Subcutaneous abdominal adipose tissue (tissue), 5 donors: Measurements from ENCODE around the gene ANO10.
"Not testable (repeated sequence)": the region's sequence is repeated elsewhere in the genome, so short reads cannot be mapped to it uniquely, and the experiment has no call there.

ENCODE experiments used
- H3K27ac ChIP-seq: one replicate; pipeline ENCODE4 v1.7.0; 2013; ENCODE audit warnings: low read depth, mild to moderate bottlenecking, inconsistent platforms, low read length, moderate library complexity
- H3K27me3 ChIP-seq, 5 donors: one replicate each; pipeline ENCODE4 v1.7.0; 2013; ENCODE audit warnings: low read length in 5 of 5, inconsistent platforms in 1 of 5; ENCODE audit not compliant: control insufficient read depth in 5 of 5, insufficient read depth in 4 of 5
- H3K36me3 ChIP-seq, 5 donors: one replicate each; pipeline ENCODE4 v1.7.0; 2013; ENCODE audit warnings: low read length in 5 of 5; ENCODE audit not compliant: control insufficient read depth in 5 of 5, insufficient read depth in 5 of 5
- H3K4me1 ChIP-seq, 5 donors: one replicate each; pipeline ENCODE4 v1.7.0; 2013; ENCODE audit warnings: low read length in 5 of 5, mild to moderate bottlenecking in 3 of 5, moderate library complexity in 1 of 5; ENCODE audit not compliant: control insufficient read depth in 5 of 5, insufficient read depth in 5 of 5
- H3K4me3 ChIP-seq, 5 donors: one replicate each; pipeline ENCODE4 v1.7.0; 2013; ENCODE audit warnings: low read length in 5 of 5, low read depth in 1 of 5
- H3K9ac ChIP-seq, 5 donors: one replicate each; pipeline ENCODE4 v1.7.0; 2013; ENCODE audit warnings: low read length in 5 of 5, mild to moderate bottlenecking in 4 of 5, moderate library complexity in 3 of 5
- H3K9me3 ChIP-seq, 5 donors: one replicate each; pipeline ENCODE4 v1.7.0; 2013; ENCODE audit warnings: low read length in 5 of 5; ENCODE audit not compliant: control insufficient read depth in 5 of 5
- donor health status: healthy.
- donor health status: healthy.
- donor health status: healthy.
- donor health status: healthy.
- donor health status: healthy.

ANO10 gene

DNA sequence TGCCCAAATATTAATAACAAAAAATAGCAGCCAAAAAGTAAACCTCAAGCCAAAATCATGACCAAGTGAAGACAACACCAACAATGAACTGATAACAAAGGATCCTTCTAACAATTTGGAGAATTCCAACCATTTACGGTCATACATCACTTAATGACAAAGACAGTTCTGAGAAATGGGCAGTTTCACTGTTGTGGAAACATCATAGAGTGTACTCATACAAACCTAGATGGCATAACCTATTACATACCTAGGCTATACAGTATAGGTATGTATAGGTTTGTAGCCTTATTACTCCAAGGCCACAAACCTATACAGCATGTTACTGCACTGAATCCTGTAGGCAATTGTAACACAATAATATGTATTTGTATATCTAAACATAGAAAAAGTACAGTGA lies 12.4 kb downstream of the ANO10 start:
- Histone ChIP-seq H3K27me3 (no peaks in the 10 kb centered on the region), H3K9me3 (no peaks in the 10 kb centered on the region), H3K4me3 (no peak overlapping the region), H3K27ac (no peak overlapping the region), H3K36me3 (peaks cover 0 to 8% (median 5%) of the 10 kb centered on the region in 5 donors), H3K4me1 (no peaks in the 10 kb centered on the region), H3K9ac (no peak overlapping the region)

- Histone ChIP-seq H3K36me3 (peaks cover under 1 to 11% (median 6%) of the 10 kb centered on the region in 5 donors), H3K4me3 (no peak overlapping the region), H3K27ac (no peak overlapping the region), H3K9ac (no peak overlapping the region), H3K27me3 (no peaks in the 10 kb centered on the region), H3K9me3 (no peaks in the 10 kb centered on the region), H3K4me1 (no peaks in the 10 kb centered on the region)
These were observed 13.1 kb downstream of the ANO10 start for GRCh38 chr3:43608751-43609150.

DNA sequence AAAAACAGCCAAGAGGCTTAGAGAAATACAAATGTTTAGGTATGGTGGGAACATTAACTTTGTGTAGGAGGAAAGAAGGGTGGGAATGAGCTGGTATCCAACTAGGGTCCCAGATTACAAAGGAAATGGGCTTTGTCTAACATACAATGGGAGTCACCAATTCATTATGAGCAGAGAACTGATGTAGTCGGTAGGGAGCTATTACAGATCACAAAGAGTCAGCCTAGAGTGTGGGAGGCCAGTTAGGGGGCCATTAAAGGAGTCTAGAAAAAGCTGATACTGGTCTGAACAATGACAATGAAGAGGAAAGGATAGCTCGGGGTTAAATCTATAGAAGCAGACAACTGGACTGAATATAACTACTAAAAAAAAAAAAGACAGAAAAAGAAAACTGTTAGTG lies 15.5 kb downstream of the ANO10 start:
- Histone ChIP-seq H3K27ac (no peak overlapping the region), H3K4me1 (no peaks in the 10 kb centered on the region), H3K9me3 (no peaks in the 10 kb centered on the region), H3K36me3 (peaks cover 6 to 12% (median 11%) of the 10 kb centered on the region in 5 donors), H3K27me3 (no peaks in the 10 kb centered on the region), H3K4me3 (no peak overlapping the region), H3K9ac (no peak overlapping the region)

DNA sequence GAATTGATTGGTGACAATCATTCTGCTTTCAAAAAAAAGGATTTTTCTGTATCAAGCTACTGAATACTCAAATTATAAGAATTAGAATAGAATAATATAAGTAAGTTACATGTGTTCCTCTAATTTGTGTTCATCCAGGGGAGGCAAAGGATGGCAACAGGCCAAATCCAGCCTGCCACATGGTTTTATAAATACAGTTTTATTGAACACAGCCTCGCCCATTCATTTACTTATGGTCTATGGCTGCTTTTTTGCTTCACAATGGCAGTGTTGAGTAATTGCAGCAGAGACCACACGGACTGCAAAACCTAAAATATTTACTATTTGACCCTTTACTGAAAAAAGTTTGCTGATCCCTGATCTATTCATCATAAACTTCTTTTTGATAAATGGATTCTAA lies 21.9 kb downstream of the ANO10 start:
- peaks cover 6 to 15% (median 13%) of the 10 kb centered on the region in 5 donors for H3K36me3 ChIP-seq
- not testable (repeated sequence) for H3K4me3 ChIP-seq, H3K27ac ChIP-seq, H3K4me1 ChIP-seq, H3K9me3 ChIP-seq, H3K9ac ChIP-seq, H3K27me3 ChIP-seq

GRCh38 chr3:43597961-43598360 lies 23.9 kb downstream of the ANO10 start:
- Histone ChIP-seq H3K36me3 (peaks cover 3 to 11% (median 7%) of the 10 kb centered on the region in 5 donors), H3K4me3 (no peak overlapping the region), H3K9me3 (no peaks in the 10 kb centered on the region)

GRCh38 chr3:43596178-43596577 lies 25.6 kb downstream of the ANO10 start:
- not testable (repeated sequence) for H3K9ac ChIP-seq, H3K27ac ChIP-seq, H3K27me3 ChIP-seq, H3K9me3 ChIP-seq, H3K4me3 ChIP-seq, H3K4me1 ChIP-seq
- peaks cover 3 to 14% (median 7%) of the 10 kb centered on the region in 5 donors for H3K36me3 ChIP-seq

More at GRCh38 chr3:43597961-43598360, 23.9 kb downstream of the ANO10 start:
- H3K27ac ChIP-seq, result no peak overlapping the region
- H3K9ac ChIP-seq, result no peak overlapping the region
- H3K27me3 ChIP-seq, result no peaks in the 10 kb centered on the region
- no peaks in the 10 kb centered on the region for H3K4me1 ChIP-seq

DNA sequence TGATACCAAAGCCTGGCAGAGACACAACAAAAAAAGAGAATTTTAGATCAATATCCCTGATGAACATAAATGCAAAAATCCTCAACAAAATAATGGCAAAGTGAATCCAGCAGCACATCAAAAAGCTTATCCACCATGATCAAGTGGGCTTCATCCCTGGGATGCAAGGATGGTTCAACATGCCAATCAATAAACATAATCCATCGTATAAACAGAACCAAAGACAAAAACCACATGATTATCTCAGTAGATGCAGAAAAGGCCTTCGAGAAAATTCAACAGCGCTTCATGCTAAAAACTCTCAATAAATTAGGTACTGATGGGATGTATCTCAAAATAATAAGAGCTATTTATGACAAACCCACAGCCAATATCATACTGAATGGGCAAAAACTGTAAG lies 26.5 kb downstream of the ANO10 start:
- H3K27ac ChIP-seq, H3K4me1 ChIP-seq, H3K27me3 ChIP-seq, H3K9ac ChIP-seq, H3K4me3 ChIP-seq, H3K9me3 ChIP-seq: not testable (repeated sequence)
- H3K36me3 ChIP-seq, result peaks cover 5 to 17% (median 9%) of the 10 kb centered on the region in 5 donors

- H3K4me3 ChIP-seq, H3K9me3 ChIP-seq, H3K9ac ChIP-seq, H3K4me1 ChIP-seq, H3K27ac ChIP-seq, H3K27me3 ChIP-seq: not testable (repeated sequence)
- peaks cover 5 to 17% (median 9%) of the 10 kb centered on the region in 5 donors for H3K36me3 ChIP-seq
These were observed 28.2 kb downstream of the ANO10 start for GRCh38 chr3:43593588-43593987.

DNA sequence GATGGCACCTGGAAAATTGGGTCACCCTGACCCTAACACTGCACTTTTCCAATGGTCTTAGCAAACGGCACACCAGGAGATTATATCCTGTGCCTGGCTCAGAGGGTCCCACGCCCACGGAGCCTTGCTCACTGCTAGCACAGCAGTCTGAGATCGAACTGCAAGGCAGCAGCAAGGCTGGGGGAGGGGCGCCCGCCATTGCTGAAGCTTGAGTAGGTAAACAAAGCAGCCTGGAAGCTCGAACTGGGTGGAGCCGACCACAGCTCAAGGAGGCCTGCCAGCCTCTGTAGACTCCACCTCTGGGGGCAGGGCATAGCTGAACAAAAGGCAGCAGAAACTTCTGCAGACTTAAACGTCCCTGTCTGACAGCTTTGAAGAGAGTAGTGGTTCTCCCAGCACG lies 29.9 kb downstream of the ANO10 start:
- H3K4me3 ChIP-seq, H3K27me3 ChIP-seq, H3K9ac ChIP-seq, H3K27ac ChIP-seq, H3K4me1 ChIP-seq, H3K9me3 ChIP-seq: not testable (repeated sequence)
- peaks cover 0 to 11% (median 4%) of the 10 kb centered on the region in 5 donors for H3K36me3 ChIP-seq

DNA sequence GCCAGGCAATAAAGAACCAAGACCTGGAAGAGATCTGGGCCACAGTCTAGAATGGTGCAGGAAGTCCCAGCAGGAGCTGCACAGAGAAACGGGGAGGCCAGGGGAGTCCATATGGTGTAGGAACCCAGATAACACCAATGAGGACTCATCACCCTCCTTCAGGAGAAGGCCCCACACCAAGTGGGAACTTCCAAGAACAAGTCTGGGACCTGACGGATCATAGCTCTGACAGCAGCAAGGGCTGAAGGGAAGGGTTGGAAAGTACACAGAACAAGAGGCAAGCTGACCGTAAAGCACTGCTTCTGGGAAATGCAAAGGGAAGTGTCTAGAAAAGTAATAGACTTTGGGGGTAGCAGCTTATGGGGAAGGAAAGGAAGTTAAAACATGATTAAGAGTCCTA lies 34.5 kb downstream of the ANO10 start:
- Histone ChIP-seq H3K4me1 (peaks cover 0 to 9% (median 3%) of the 10 kb centered on the region in 5 donors), H3K27ac (no peak overlapping the region), H3K36me3 (peaks cover 0 to 11% (median 4%) of the 10 kb centered on the region in 5 donors), H3K9ac (no peak overlapping the region), H3K9me3 (no peaks in the 10 kb centered on the region), H3K27me3 (no peaks in the 10 kb centered on the region), H3K4me3 (no peak overlapping the region)
